ENCODE data around the gene PLA2R1.
A peak's percentile ranks its signal among the peaks of the same experiment; 100 is the strongest.

Gene PLA2R1

DNA sequence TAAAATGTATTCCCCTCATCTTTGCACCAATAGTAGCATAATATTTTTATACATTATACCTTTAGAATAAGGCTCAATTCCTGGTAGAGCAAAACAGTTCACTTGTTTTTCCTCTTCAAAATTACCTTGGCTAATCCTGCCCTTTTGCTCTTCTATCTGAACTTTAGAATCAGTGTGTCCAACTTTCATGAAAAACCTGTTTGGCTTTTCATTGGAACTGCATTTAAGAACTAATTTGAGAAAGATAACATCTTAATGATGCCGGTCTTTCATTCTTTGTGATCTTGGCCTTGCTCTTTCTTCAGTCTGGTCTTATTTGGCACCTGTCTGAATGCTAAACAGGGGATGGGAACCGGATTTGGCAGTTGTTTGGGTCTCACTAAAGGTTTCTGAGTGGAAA is 151.5 kb downstream of the PLA2R1 start:
- TF ChIP-seq, protein P1, sequence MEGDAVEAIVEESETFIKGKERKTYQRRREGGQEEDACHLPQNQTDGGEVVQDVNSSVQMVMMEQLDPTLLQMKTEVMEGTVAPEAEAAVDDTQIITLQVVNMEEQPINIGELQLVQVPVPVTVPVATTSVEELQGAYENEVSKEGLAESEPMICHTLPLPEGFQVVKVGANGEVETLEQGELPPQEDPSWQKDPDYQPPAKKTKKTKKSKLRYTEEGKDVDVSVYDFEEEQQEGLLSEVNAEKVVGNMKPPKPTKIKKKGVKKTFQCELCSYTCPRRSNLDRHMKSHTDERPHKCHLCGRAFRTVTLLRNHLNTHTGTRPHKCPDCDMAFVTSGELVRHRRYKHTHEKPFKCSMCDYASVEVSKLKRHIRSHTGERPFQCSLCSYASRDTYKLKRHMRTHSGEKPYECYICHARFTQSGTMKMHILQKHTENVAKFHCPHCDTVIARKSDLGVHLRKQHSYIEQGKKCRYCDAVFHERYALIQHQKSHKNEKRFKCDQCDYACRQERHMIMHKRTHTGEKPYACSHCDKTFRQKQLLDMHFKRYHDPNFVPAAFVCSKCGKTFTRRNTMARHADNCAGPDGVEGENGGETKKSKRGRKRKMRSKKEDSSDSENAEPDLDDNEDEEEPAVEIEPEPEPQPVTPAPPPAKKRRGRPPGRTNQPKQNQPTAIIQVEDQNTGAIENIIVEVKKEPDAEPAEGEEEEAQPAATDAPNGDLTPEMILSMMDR (IDR thresholded peaks at IDR 0.05; ENCODE audit: low read depth, low read length, missing control alignments), result no peak
- in situ Hi-C loops (cut with HindIII; ENCODE audit: low sequenced_read_pairs), result no loop called here
- no peak overlapping the region for H3K4me3 ChIP-seq (ENCODE audit: low read depth, low read length)
- no peak for DNase-seq (ENCODE audit: low read depth)

DNA sequence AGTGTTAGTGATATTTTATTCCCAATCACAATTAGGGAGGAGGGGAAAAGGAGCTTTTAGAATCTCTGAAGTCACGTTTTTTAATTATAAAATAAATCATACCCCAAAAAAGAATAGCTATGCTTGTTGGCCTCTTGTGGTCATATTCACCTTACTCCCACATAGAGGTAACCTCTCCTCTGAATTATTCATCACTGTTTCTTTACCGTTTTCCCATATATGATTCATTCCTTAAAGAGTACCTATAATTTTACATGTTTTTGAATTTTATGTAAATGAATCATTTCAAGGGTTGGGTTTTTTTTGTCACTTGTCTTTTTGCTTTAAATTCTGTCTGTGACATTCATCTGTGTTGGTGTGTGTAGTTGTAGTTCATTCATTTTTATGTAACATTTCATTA is 153.8 kb downstream of the PLA2R1 start:
- in situ Hi-C loops (cut with HindIII; ENCODE audit: low sequenced_read_pairs), result no loop called here
- no peak for DNase-seq (ENCODE audit: low read depth)
- TF ChIP-seq, protein P1 (IDR thresholded peaks at IDR 0.05; ENCODE audit: low read depth, low read length, missing control alignments), result no peak
- no peak overlapping the region for H3K4me3 ChIP-seq (ENCODE audit: low read depth, low read length)

DNA sequence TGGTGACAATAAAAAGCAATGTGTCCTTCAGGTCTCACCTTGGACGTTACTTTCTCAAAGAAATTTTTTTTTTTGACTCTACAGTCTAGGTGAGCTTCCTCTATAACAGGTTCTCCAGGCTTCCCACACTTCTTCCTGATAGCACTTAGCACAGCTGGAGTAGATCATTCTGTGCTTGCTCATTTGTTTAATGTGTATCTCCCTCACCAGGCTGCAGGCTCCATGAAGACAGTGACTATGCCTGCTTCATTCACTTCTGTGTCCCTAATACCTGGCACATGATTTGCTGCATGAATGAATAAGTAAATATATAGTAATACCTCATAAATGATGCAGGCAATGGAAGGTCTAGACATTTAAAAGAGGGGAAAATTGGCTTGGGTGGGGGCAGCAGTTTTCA is 154.5 kb downstream of the PLA2R1 start:
- TF ChIP-seq, protein P1 (IDR thresholded peaks at IDR 0.05; ENCODE audit: low read depth, low read length, missing control alignments), result no peak
- no peak overlapping the region for H3K4me3 ChIP-seq (ENCODE audit: low read depth, low read length)
- no peak for DNase-seq (ENCODE audit: low read depth)
- in situ Hi-C loops (cut with HindIII; ENCODE audit: low sequenced_read_pairs), result no loop called here

DNA sequence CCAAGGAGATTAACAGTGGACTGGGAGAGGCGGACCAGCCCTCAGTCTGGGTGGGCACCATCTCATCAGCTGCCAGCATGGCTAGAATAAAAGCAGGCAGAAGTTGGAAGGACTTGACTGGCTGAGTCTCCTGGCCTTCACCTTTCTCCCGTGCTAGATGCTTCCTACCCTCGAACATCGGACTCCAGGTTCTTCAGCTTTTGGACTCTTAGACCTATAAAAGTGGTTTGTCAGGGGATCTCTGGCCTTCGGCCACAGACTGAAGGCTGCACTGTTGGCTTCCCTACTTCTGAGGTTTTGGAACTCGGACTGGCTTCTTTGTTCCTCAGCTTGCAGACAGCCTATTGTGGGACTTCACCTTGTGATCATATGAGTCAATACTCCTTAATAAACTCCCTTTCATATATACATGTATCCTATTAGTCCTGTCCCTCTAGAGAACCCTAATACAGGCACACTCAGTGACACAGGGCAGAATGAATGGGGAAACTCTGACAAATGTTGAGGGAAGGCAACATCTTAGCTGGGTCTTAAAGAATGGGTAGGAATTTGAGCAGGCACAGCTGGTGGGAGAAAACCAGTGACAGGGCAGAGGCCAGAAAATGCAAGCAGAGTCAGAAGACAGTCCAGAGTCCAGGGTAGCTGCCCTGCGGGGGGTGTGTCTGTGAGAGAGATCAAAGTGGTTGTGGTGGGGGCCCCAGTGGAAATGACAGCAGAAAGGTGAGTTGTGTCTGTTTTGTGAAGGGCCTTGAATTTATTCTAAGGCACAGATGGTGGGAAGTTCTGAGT is 156.3 kb downstream of the PLA2R1 start:
- TF ChIP-seq, protein P1 (IDR thresholded peaks at IDR 0.05; ENCODE audit: low read depth, low read length, missing control alignments), result no peak
- no peak overlapping the region for H3K4me3 ChIP-seq (ENCODE audit: low read depth, low read length)
- in situ Hi-C loops (cut with HindIII; ENCODE audit: low sequenced_read_pairs), result no loop called here
- DNase-seq (ENCODE audit: low read depth), result no peak

DNA sequence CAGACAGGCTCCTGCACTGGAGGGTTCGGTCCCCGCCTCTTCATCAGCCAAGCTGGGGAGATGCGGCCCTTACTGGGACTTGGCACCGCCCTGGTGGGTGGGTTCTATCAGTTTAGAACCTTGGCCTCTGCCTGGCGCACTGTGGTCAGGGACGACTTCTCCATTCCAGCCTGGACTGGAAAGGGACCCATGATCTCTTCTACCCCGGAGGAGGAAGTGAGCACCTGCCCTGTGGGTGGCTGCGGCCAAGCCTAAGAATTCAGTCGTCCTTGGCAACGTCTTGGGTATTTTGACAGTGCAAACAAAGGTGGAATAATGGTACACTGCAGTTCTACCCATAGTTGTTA is 157.5 kb downstream of the PLA2R1 start:
- TF ChIP-seq, protein P1 (IDR thresholded peaks at IDR 0.05; ENCODE audit: low read depth, low read length, missing control alignments), result no peak
- in situ Hi-C loops (cut with HindIII; ENCODE audit: low sequenced_read_pairs), result no loop called here
- peak overlapping the region; percentile 32 for H3K4me3 ChIP-seq (ENCODE audit: low read depth, low read length)
- DNase-seq (ENCODE audit: low read depth), result no peak

DNA sequence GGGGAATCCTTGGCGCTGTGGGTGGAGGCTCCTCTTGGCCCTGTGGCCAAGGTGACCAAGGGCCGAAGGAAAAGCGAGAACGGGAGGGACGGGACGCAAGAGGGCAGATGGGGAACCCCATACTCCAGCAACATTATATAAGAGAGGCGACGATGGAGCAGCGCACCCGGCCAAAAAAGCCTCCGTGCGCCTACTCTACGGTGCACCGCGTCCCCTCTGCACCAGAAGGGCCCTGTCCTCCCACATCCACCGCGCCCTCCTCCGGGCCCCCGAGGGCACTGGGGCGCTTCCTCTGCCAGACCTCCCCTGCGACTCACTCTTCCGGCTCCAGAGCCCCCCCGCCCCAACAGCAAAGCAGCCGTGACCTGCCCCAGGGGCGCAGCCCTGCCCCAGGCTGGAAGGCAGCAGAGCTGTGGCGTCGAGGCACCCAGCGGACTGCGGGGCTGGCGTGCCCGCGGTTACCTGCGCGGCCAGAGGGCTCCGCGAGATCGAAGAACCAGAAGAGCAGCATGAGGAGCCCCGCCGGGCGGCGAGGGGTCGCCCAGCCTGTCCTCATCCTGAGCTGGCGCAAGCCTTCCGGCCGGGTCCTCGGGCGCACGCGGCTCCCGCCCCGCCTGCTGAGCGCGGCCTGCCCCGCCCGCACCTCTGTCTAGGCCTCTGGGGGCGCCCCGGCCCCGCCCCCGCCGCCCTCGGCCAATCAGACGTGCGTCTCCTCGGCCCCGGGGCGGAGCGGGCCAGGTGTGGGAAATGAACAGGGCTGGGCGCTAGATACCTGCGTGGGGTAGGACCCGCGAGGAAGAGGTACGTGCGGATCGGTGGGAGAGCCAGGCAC is 158.1 kb downstream of the PLA2R1 start, which contains the start of gene LY75:
Gene LY75, minus strand, starts transcription at position 630 of the 832 bp plus-strand sequence.
- TF ChIP-seq, protein P1 (IDR thresholded peaks at IDR 0.05; ENCODE audit: low read depth, low read length, missing control alignments), result no peak
- in situ Hi-C loops (cut with HindIII; ENCODE audit: low sequenced_read_pairs), result no loop called here
- DNase-seq (ENCODE audit: low read depth), result no peak
- H3K4me3 ChIP-seq (ENCODE audit: low read depth, low read length), result peak within 1 kb of the TSS; percentile 32

Data from astrocyte of the cerebellum (primary cell).